Activated CD4-positive, alpha-beta T cell treated with anti-CD3 and anti-CD28 coated beads, Interleukin-2, amount 10 ng/mL, durations not matched to agents 24 days and 14 days (primary cell): ENCODE data around the gene COPG2. TPM values are rescaled to one million over a fixed set of nuclear protein-coding genes. Genes with fewer than 3 reads are reported as not detected.
"Not testable (repeated sequence)": the region's sequence is repeated elsewhere in the genome, so short reads cannot be mapped to it uniquely, and the experiment has no call there.

Experiments used
- DNase-seq: peaks from one replicate; pipeline ENCODE4 v3.0.0; 2022
- H3K27ac Mint-ChIP-seq: one replicate; pipeline ENCODE4 v1.8.0; 2022; ENCODE audit warnings: mild to moderate bottlenecking, mixed read lengths
- H3K27me3 Mint-ChIP-seq: one replicate; pipeline ENCODE4 v1.8.0; 2022; ENCODE audit warnings: mixed read lengths
- H3K36me3 Mint-ChIP-seq: one replicate; pipeline ENCODE4 v1.8.0; 2022; ENCODE audit warnings: low read depth, mild to moderate bottlenecking, mixed read lengths
- H3K4me1 Mint-ChIP-seq: one replicate; pipeline ENCODE4 v1.8.0; 2021; ENCODE audit warnings: mixed read lengths
- H3K4me3 Mint-ChIP-seq: one replicate; pipeline ENCODE4 v1.8.0; 2022; ENCODE audit warnings: mild to moderate bottlenecking, moderate library complexity, mixed read lengths
- H3K9me3 Mint-ChIP-seq: one replicate; pipeline ENCODE4 v1.8.0; 2021; ENCODE audit warnings: mixed read lengths
- intact Hi-C: fragments of 100-400 bp; cut with micrococcal nuclease; formaldehyde crosslinking; loops from one replicate; pipeline ENCODE4 v1.15.1; 2023
- total RNA-seq: library from RNA; stranded (reverse); gene quantifications from 2 replicates; pipeline ENCODE4 v1.2.3, GENCODE V29; 2022

Gene COPG2
- total RNA-seq, 1 donor from 2014 or later: 21.4 TPM

- not testable (repeated sequence) for H3K36me3 Mint-ChIP-seq
Measured at GRCh38 chr7:130570144-130570543, 98.4 kb downstream of the COPG2 start.

GRCh38 chr7:130566898-130567280, 101.7 kb downstream of the COPG2 start:
- Mint-ChIP-seq H3K27me3 (no peaks in the 10 kb centered on the region), H3K4me3 (no peak overlapping the region), H3K4me1 (peaks cover 10% of the 10 kb centered on the region), H3K27ac (no peak overlapping the region), H3K9me3 (peaks cover 35% of the 10 kb centered on the region), H3K36me3 (peaks cover 3% of the 10 kb centered on the region)
- no peak for DNase-seq
- intact Hi-C loops: loop anchor here (10.0 kb wide), 1 partner anchor 492 kb away; the partner anchor contains the start of gene KLHDC10

More at GRCh38 chr7:130570144-130570543, 98.4 kb downstream of the COPG2 start:
- H3K27ac Mint-ChIP-seq, DNase-seq, H3K4me3 Mint-ChIP-seq, H3K27me3 Mint-ChIP-seq, intact Hi-C loops, H3K4me1 Mint-ChIP-seq: not testable (repeated sequence)
- peaks cover 29% of the 10 kb centered on the region for H3K9me3 Mint-ChIP-seq

- H3K4me1 Mint-ChIP-seq: peaks cover 10% of the 10 kb centered on the region
- no peak for DNase-seq
- peaks cover 3% of the 10 kb centered on the region for H3K36me3 Mint-ChIP-seq
- H3K4me3 Mint-ChIP-seq: no peak overlapping the region
- no peak overlapping the region for H3K27ac Mint-ChIP-seq
- intact Hi-C loops: loop anchor here (10.0 kb wide), 1 partner anchor 492 kb away; the partner anchor contains the start of gene KLHDC10
- H3K9me3 Mint-ChIP-seq: peaks cover 35% of the 10 kb centered on the region
- H3K27me3 Mint-ChIP-seq: no peaks in the 10 kb centered on the region
Measured at GRCh38 chr7:130566168-130566897, 102.2 kb downstream of the COPG2 start.

GRCh38 chr7:130560972-130561371, 107.6 kb downstream of the COPG2 start:
- Mint-ChIP-seq H3K4me1 (no peaks in the 10 kb centered on the region), H3K9me3 (peaks cover 10% of the 10 kb centered on the region), H3K27ac (no peak overlapping the region), H3K27me3 (no peaks in the 10 kb centered on the region), H3K4me3 (no peak overlapping the region), H3K36me3 (peaks cover 3% of the 10 kb centered on the region)
- intact Hi-C loops: loop anchor here (2.0 to 10.0 kb wide), 2 partner anchors 318 to 486 kb away; partner anchors contain the start of gene KLHDC10
- peak; percentile 63 for DNase-seq

GRCh38 chr7:130559184-130559583, 109.4 kb downstream of the COPG2 start:
- Mint-ChIP-seq H3K4me3 (no peak overlapping the region), H3K4me1 (no peaks in the 10 kb centered on the region), H3K27ac (no peak overlapping the region), H3K27me3 (no peaks in the 10 kb centered on the region), H3K36me3 (peaks cover 4% of the 10 kb centered on the region), H3K9me3 (peaks cover 2% of the 10 kb centered on the region)
- DNase-seq: no peak
- intact Hi-C loops: no loop called here

GRCh38 chr7:130554481-130554880, 114.1 kb downstream of the COPG2 start:
- H3K9me3 Mint-ChIP-seq: no peaks in the 10 kb centered on the region
- no peak overlapping the region for H3K4me3 Mint-ChIP-seq
- intact Hi-C loops: no loop called here

GRCh38 chr7:130553398-130554029, 115.0 kb downstream of the COPG2 start:
- Mint-ChIP-seq H3K27me3 (no peaks in the 10 kb centered on the region), H3K4me1 (no peaks in the 10 kb centered on the region), H3K4me3 (no peak overlapping the region), H3K9me3 (no peaks in the 10 kb centered on the region), H3K36me3 (peaks cover 5% of the 10 kb centered on the region), H3K27ac (no peak overlapping the region)
- intact Hi-C loops: no loop called here
- no peak for DNase-seq

More at GRCh38 chr7:130554481-130554880, 114.1 kb downstream of the COPG2 start:
- Mint-ChIP-seq H3K4me1 (no peaks in the 10 kb centered on the region), H3K27me3 (no peaks in the 10 kb centered on the region), H3K36me3 (peaks cover 2% of the 10 kb centered on the region), H3K27ac (no peak overlapping the region)
- no peak for DNase-seq

- Mint-ChIP-seq H3K27ac (no peak overlapping the region), H3K36me3 (peaks cover 3% of the 10 kb centered on the region)
Measured at GRCh38 chr7:130544356-130544755, 124.2 kb downstream of the COPG2 start.

GRCh38 chr7:130543487-130544010, 125.0 kb downstream of the COPG2 start:
- Mint-ChIP-seq H3K36me3 (no peaks in the 10 kb centered on the region), H3K27ac (no peak overlapping the region), H3K27me3 (no peaks in the 10 kb centered on the region), H3K9me3 (no peaks in the 10 kb centered on the region), H3K4me1 (peaks cover 5% of the 10 kb centered on the region), H3K4me3 (no peak overlapping the region)
- intact Hi-C loops: no loop called here
- DNase-seq: no peak

More at GRCh38 chr7:130544356-130544755, 124.2 kb downstream of the COPG2 start:
- intact Hi-C loops: no loop called here
- Mint-ChIP-seq H3K9me3 (no peaks in the 10 kb centered on the region), H3K4me3 (no peak overlapping the region), H3K27me3 (no peaks in the 10 kb centered on the region), H3K4me1 (peaks cover 5% of the 10 kb centered on the region)
- no peak for DNase-seq

- H3K4me3 Mint-ChIP-seq, DNase-seq, H3K27me3 Mint-ChIP-seq, intact Hi-C loops, H3K4me1 Mint-ChIP-seq, H3K36me3 Mint-ChIP-seq, H3K9me3 Mint-ChIP-seq, H3K27ac Mint-ChIP-seq: not testable (repeated sequence)
Measured at GRCh38 chr7:130542297-130542696, 126.3 kb downstream of the COPG2 start.

GRCh38 chr7:130541287-130541686, 127.3 kb downstream of the COPG2 start:
- H3K27me3 Mint-ChIP-seq, H3K4me1 Mint-ChIP-seq, H3K27ac Mint-ChIP-seq, H3K9me3 Mint-ChIP-seq, DNase-seq, H3K36me3 Mint-ChIP-seq, H3K4me3 Mint-ChIP-seq, intact Hi-C loops: not testable (repeated sequence)

GRCh38 chr7:130537894-130538293, 130.7 kb downstream of the COPG2 start:
- intact Hi-C loops, H3K27ac Mint-ChIP-seq: not testable (repeated sequence)

GRCh38 chr7:130529417-130529816, 139.1 kb downstream of the COPG2 start:
- H3K27ac Mint-ChIP-seq: no peak overlapping the region
- intact Hi-C loops: no loop called here
- peaks cover 6% of the 10 kb centered on the region for H3K4me1 Mint-ChIP-seq
- H3K4me3 Mint-ChIP-seq: no peak overlapping the region
- no peak for DNase-seq
- H3K27me3 Mint-ChIP-seq: no peaks in the 10 kb centered on the region
- no peaks in the 10 kb centered on the region for H3K9me3 Mint-ChIP-seq
- no peaks in the 10 kb centered on the region for H3K36me3 Mint-ChIP-seq

More at GRCh38 chr7:130537894-130538293, 130.7 kb downstream of the COPG2 start:
- not testable (repeated sequence) for H3K36me3 Mint-ChIP-seq, H3K9me3 Mint-ChIP-seq, H3K4me1 Mint-ChIP-seq, DNase-seq, H3K27me3 Mint-ChIP-seq, H3K4me3 Mint-ChIP-seq

- H3K9me3 Mint-ChIP-seq, H3K27ac Mint-ChIP-seq, intact Hi-C loops, DNase-seq, H3K27me3 Mint-ChIP-seq, H3K36me3 Mint-ChIP-seq, H3K4me1 Mint-ChIP-seq, H3K4me3 Mint-ChIP-seq: not testable (repeated sequence)
Measured at GRCh38 chr7:130527752-130528355, 140.7 kb downstream of the COPG2 start.
